ENCODE results near the gene HSFX4.
"Not testable (repeated sequence)": the region's sequence is repeated elsewhere in the genome, so short reads cannot be mapped to it uniquely, and the experiment has no call there.

Gene HSFX4, protein sequence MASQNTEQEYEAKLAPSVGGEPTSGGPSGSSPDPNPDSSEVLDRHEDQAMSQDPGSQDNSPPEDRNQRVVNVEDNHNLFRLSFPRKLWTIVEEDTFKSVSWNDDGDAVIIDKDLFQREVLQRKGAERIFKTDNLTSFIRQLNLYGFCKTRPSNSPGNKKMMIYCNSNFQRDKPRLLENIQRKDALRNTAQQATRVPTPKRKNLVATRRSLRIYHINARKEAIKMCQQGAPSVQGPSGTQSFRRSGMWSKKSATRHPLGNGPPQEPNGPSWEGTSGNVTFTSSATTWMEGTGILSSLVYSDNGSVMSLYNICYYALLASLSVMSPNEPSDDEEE

DNA sequence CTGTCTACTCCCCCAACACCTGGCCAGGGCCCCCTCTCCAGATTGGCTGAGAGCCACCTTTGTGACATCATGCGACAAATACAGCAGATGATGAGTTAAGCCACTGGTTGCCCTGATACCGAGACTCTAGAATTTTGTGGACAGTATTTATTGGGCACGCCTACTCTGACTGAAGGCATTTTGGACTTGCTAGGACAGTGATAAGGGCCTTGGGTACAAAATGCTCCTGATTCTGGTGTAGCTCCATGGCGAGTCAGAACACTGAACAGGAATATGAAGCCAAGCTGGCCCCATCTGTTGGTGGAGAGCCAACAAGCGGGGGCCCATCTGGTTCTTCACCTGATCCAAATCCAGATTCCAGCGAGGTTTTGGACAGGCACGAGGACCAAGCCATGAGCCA, at the start of gene HSFX4:
TSS of gene HSFX4 (plus strand) at position 174 of the 400 bp plus-strand sequence. CDS start at position 246, 72 bp downstream.
- DNase-seq (ENCODE audit: extremely low read depth in 1 of 2, low read depth in 1 of 2): not testable (repeated sequence)

DNA sequence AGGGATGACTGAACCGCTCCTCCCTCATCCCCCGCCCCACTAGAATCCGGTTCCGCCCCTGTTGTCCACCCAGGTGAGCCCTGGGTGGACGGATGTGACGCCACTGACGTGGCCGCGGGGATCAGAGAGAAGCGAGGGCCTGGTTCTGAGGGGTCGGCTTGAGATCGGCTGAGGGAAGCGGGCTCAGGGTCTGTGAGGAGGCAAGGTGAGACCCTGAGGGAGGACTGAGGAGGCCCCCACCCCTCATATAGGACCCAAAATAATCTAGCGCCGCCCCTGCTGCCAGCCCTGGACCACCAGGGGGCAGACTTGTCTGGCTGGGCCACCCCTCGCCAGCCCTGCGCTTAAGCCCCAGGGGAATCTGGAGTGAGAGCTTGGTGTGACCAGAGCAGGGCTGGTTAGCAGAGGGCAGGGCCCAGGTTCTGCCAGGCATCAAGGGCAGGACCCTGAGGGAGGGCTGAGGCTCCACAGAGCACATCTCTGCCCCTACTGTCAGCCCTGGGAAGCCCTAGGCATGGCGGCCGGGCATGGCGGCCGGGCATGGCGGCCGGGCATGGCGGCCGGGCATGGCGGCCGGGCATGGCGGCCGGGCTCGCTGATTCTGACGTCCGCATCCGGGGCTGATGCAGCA, 48.2 kb upstream of the HSFX4 start, which contains the start of gene MAGEA8:
TSS of gene MAGEA8 (plus strand) at position 103 of the 631 bp plus-strand sequence. CDS start 3,090 bp downstream, outside the sequence.
- no peak for DNase-seq (ENCODE audit: extremely low read depth in 1 of 2, low read depth in 1 of 2)

DNA sequence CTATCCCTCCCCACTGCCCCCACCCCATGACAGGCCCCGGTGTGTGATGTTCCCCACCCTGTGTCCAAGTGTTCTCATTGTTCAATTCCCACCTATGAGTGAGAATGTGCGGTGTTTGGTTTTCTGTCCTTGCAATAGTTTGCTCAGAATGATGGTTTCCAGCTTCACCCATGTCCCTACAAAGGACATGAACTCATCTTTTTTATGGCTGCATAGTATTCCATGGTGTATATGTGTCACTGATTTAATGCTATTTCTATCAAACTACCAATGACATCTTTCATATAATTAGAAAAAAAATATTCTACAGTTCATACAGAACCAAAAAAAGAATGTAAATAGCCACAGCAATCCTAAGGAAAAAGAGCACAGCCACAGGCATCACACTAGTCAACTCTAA, 38.5 kb upstream of the HSFX4 start:
- DNase-seq (ENCODE audit: extremely low read depth in 1 of 2, low read depth in 1 of 2): not testable (repeated sequence)

DNA sequence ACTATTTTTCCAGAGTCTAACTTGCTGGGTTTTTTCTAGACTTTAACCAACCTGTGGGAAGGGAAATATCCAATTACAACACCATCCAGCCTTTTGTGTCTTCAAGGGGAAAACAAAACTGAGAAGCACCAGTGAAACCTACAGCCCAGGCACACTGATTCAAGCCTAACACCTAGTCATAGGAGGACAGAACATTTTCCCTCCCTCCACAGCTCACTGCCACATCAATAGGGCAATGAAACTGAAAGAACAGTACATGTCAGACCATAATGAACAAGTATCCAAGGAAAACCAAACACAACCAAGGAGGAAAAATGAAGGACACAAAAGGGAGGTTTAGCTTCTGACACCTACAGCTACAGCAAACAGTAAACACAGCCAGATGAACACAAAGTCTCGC, 30.8 kb upstream of the HSFX4 start:
- DNase-seq (ENCODE audit: extremely low read depth in 1 of 2, low read depth in 1 of 2): no peak

DNA sequence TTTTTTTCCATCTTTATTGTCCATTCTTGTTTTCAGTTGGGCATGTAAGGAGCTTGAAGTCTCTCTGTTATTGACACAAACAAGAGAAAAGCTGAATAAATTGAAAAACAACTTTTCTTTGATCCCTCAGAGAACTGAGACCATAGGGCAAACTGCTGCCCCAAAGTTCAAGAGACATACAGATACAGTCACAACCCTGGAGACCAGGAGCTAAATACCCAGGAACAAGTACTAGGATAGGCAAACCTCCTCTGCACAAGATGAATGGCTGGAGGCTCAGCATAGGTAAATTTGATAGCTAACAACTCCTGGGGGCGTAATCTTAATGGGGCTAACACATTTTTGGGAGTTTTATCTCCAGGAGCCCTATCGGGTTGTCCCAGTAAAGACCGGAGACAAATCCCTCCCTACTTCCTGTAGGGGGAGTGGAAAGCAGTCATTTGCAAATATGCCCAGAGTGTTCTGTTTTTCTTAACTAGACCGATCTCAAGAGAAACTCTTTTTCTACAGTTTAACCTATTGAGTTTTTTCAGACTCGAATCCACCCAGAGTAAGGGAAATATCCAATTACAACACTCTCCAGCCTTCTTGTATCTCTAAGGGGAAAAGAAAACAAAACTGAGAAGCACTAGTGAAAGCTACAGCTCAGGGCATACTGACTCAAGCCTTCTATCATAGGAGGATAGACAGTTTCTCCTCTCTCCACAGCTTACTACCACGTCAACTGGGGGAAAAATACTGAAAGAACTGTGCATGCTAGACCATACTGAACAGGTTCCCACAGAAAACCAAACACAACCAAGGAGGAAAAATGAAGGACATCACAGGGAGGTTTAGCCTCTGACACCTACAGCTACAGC, 25.3 kb upstream of the HSFX4 start:
- DNase-seq (ENCODE audit: extremely low read depth in 1 of 2, low read depth in 1 of 2): no peak

DNA sequence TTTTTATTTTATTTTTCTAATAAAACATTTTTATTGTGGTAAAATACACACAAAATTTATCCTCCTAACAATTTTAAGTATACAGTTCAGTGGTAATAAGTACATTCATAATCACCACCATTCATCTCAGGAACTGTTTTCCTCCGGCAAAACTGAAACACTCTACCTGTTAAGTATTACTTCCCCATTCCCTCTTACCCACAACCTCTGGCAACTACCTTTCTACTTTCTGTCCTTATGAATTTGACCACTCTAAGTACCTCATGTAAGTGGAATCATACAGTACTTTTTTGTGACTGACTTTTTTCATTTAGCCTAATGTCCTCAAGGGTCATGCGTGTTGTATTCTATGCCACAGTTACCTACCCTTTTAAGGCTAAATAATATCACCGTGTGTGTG, 21.1 kb upstream of the HSFX4 start:
- DNase-seq (ENCODE audit: extremely low read depth in 1 of 2, low read depth in 1 of 2): no peak

DNA sequence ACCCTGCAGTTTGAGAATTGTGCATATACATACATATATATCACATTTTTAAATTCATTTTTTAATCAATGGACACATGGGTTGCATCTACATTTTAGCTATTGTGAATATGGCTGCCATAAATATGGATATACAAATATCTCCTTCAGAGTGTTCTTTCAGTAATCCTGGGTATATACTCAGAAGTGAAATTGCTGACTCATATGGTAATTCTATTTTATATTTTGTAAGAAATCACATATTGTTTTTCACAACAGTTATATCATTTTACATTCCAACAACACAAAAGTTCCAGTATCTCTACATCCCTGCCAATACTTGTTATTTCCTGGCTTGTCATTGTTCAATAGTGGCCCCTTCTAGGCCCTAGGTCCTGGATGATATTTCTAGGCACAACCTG, 20.6 kb upstream of the HSFX4 start:
- DNase-seq (ENCODE audit: extremely low read depth in 1 of 2, low read depth in 1 of 2): no peak

DNA sequence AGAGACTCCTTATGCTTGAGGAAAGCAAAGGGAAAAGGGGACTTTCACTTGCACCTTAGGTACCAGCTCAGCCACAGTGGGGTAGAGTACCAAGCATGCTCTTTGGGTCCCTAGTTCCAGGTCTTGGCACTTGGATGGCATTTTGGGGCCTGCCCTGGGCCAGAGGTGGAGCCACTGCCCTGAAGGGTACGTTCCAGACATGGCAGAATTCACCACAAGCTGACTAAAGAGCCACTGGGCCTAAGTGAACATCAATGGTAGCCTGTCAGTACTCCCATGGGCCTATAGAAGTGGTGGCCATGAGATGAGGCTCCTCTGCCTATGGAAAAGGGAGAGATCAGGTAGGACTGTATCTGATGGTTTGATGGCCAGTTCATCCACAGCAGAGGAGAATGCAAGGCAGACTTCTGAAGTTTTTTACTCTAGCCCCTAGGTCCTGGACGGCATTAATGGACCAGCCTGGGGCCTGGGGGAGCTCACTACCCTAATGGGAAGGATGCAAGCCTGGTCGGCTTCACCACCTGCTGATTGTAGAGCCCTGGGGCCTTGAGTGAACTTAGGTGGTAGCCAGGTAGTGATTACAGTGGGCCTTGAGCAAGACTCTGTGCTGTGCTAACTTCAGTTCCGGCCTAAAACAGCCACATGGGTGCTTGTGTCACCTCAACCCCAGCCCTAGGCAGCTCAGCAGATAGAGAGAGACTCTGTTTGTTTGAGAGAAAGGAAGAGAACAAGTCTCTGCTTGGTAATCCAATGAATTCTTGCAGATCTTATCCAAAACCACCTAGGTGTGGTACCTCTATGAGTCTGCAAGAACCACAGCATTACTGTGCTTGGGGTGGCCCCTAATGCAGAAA, 19.8 kb upstream of the HSFX4 start:
- DNase-seq (ENCODE audit: extremely low read depth in 1 of 2, low read depth in 1 of 2): no peak

DNA sequence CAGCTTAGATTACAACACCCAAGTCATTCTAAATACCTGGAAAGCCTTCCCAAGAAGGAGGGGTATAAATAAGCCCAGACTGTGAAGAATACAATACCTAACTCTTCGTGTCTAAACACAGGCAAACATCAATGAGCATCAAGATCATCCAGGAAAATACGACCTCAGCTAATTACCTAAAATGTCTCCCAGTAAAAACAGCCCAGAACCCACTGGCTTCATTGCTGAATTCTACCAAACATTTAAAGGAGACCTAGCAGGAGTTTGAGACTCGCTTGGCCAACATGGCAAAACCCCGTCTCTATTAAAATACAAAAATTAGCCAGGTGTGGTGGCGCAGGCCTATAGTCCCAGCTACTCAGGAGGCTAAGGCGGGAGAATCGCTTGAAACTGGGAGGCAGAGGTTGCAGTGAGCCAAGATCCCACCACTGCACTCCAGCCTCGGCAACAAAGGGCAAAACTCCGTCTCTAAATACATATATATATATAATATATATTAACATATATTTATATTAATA, 19.1 kb upstream of the HSFX4 start:
- no peak for DNase-seq (ENCODE audit: extremely low read depth in 1 of 2, low read depth in 1 of 2)

DNA sequence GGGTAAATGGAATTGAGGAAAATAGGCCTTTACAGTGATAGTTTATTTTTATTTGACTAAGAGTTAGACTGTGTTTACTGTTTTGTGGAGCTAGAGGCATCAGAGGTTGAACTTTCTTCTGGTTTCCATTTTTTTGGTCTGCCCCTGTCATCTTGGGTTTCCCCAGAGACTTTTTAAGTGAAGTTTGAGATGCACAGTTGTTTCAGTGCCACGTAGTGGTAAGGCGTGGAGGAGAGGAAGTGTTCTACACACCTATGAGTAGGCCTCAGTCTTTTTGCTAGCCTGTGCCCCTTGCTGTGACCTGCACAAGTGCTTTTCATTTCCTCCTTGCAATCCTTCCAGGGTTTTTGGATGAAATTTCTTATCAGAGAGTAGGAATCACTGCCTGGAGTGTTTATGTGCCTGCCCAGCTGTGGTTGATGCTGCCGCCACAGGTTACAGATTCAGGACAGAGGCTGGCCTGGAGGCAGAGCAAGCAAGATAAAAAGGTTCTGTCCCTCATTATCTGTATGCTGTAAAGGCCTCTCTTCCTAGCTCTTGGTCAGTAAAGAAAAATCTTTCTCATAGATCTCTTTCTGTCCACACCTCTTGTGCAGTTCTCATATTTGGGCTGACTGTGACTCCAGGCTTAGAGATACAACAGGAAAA, 12.5 kb upstream of the HSFX4 start:
- DNase-seq (ENCODE audit: extremely low read depth in 1 of 2, low read depth in 1 of 2): no peak

DNA sequence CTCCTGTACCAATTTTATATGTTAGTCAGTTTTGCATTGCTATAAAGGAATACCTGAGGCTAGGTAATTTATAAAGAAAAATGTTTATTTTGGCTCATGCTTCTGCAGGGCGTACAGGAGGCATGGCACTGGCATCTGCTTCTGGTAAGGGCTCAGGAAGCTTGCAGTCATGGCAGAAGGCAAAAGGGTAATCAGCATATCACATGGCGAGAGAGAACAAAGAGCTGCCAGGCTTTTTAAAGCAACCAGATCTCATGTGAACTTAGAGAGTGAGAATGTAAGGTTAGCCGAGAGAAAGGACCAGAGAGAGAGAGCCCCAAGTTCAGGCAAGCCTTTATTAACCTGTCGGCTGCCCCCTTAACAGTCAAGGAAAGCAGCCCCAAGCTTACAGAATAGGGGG, 5.5 kb upstream of the HSFX4 start:
- not testable (repeated sequence) for DNase-seq (ENCODE audit: extremely low read depth in 1 of 2, low read depth in 1 of 2)

DNA sequence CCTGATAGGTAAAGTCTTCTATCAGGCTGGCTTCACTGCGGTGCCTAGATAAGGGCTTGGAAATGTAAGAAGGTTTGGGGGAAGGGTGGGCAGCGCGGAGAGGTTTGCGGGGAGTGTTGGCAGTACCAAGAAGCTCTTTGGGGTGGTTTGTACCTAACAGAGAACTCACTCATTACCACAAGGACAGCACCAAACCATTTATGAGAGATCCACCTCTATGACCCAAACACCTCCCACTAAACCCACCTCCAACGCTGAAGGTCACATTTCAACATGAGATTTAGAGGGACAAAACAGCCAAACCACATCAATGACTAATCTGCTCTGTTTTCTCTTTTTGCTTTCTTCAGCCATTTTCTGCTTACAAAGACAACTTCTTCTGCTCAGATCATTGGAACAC, 4.9 kb upstream of the HSFX4 start:
- not testable (repeated sequence) for DNase-seq (ENCODE audit: extremely low read depth in 1 of 2, low read depth in 1 of 2)

DNA sequence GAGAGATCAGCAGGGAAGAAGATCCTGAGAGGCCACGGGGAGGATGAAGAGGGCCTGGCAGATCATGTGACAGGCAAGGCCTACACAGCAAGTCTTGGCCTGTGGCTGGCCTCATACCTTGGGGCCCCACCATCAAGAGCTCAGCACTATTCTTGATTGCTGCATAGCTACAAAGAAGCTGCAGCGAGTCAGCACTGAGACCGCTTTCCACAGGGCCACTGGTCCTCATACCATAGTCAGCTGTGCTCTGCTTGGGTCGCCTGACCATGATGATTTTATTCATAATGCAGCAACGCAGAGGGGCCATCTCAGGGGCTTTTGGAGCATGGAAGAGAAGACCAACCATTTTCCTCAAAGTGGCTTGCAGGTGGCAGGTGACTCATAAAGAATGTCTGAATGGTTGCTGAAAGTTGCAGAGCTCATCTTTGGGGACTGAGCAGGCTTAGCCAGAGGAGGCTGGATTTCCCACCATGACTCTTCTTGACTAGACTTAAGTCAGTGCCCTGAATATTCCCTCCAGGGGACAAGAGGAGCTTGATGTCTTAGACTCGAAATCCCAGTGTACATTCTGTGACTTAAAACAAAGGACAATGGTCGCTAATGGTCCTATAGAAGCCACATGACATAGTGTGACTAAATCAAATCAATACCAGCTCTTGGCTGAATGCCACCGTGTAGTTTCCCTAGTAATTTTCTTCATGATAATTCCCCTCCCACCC, 2.0 kb upstream of the HSFX4 start:
- DNase-seq (ENCODE audit: extremely low read depth in 1 of 2, low read depth in 1 of 2): not testable (repeated sequence)

DNA sequence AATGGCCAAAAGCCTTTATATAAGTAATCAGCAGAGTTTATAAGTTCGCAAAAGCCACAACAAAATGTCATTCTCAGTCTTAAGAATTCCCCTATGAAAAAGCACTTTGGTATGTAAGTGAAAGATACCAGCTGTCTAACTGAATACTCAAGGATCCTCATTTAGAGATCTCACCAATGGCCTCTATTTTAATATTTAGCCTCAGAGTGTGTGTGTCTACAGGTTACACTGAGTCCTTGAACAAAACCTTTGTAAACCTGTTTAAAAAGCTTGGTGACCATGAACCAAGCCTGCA, 1.5 kb upstream of the HSFX4 start:
- not testable (repeated sequence) for DNase-seq (ENCODE audit: extremely low read depth in 1 of 2, low read depth in 1 of 2)

DNA sequence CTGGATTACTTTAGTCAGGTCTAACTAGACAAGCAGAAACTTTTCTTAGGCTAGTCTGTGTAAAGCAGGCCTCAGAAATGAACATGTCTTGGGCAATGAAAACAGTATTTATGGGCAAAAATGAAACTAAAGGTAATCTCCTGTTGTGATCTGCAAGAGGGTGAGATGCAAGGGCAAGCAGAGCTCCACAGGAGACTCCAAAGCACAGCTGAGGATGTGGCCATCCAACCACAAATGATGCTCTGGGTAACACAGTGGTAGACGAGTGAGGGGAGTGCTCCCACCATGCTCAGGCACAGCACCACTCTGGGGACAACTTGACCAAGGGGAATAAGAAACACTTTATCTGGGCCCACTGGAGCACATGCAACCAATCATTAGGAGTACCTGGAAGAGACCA, 738 bp upstream of the HSFX4 start:
- not testable (repeated sequence) for DNase-seq (ENCODE audit: extremely low read depth in 1 of 2, low read depth in 1 of 2)

DNA sequence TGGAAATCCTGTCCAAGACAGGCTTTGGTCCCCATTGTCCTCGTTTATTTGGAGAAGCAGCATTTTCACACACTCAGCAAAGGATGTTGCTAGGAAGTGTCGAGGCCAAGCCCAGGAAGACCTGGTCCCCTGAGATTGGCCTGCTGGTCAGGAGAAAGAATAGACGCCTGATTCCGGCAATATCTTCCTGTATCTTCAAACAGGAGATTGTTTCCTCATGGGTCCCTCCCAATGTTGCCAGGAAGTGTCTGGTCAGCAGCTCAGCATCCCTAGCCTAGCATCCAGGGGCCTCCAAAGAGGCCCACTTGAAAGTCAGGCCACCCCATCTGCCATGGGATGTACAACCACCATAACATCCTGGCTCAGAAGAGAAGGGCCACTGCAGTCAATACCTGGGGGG, 2.0 kb downstream of the HSFX4 start:
- DNase-seq (ENCODE audit: extremely low read depth in 1 of 2, low read depth in 1 of 2): not testable (repeated sequence)

DNA sequence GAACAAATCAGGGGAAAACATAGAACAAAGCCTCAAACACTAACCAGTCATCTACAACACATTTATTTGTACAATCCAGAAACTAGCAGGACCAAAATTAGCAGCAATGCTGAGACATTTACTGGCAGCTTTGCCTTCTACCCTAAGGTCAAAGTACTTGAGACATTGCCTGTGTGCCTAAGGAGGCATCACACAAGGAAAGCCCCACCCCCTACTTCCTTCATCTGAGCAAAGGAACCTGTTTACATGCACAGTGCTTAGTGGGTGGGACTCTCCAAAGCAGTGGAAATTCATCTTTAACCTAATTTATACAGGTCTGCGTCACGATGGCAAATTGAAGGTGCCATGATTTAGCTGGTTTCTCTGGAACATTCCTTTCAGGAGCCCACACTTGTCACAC, 2.8 kb downstream of the HSFX4 start:
- DNase-seq (ENCODE audit: extremely low read depth in 1 of 2, low read depth in 1 of 2): not testable (repeated sequence)

DNA sequence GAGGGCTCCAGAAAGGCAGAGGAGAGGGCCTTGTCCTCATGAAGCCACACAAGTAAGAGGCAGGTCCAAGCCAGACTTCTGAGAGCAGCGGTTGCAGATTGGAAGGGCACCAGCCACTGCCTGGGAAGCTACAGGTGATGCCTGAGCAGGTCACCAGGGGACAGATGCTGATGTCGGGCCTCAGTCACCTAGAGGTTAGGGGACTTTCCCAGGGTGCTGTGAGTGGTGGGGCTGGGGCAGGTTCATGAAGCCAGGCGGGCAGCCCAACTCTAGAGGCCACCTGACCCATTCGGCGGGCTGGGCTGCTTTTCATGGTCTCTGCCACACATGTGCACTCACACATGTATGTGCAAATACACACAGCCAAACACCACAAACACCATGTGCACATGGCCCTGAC, 3.6 kb downstream of the HSFX4 start:
- not testable (repeated sequence) for DNase-seq (ENCODE audit: extremely low read depth in 1 of 2, low read depth in 1 of 2)

DNA sequence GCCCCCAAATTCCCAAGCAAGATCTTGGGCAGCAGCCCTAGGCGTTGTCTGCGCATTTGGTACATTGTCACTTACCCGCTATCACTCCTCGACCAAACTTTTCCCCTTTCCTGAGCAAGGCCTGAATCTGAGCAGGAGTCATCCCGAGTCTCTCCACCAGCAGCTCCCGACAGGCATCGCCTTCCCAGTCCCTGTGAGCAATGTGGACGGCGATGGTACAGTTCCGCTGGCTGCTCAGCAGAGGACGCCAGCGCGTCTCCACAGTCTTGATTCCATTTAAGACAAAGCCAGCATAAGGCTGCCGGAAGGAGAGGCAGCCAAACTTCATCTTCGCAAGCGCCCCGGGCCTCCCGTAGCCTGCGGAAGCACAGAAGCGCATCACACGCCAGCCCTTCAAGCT, 4.2 kb downstream of the HSFX4 start:
- DNase-seq (ENCODE audit: extremely low read depth in 1 of 2, low read depth in 1 of 2): not testable (repeated sequence)
